ENCODE results near the gene NAALADL1.

DNA sequence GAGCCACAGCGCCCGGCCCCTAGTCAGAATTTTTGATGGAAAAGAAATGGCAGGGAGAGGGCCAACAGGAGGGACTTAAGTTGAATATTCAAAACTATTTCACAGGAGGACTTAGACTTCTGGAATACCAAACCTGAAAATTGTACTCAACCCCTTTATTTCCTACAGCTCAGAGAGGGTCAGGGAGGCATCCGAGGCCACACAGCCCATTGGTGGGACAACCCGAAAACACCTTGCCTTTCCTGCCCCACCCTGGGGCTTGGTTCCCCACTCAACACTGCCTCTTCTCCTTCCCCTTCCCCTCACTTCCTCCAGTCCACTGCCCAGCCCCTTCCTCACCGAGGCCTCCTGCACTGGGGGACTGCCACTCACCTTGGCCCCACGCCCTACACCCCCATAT is 1.4 kb downstream of the NAALADL1 start:
- TF ChIP-seq, protein P1, sequence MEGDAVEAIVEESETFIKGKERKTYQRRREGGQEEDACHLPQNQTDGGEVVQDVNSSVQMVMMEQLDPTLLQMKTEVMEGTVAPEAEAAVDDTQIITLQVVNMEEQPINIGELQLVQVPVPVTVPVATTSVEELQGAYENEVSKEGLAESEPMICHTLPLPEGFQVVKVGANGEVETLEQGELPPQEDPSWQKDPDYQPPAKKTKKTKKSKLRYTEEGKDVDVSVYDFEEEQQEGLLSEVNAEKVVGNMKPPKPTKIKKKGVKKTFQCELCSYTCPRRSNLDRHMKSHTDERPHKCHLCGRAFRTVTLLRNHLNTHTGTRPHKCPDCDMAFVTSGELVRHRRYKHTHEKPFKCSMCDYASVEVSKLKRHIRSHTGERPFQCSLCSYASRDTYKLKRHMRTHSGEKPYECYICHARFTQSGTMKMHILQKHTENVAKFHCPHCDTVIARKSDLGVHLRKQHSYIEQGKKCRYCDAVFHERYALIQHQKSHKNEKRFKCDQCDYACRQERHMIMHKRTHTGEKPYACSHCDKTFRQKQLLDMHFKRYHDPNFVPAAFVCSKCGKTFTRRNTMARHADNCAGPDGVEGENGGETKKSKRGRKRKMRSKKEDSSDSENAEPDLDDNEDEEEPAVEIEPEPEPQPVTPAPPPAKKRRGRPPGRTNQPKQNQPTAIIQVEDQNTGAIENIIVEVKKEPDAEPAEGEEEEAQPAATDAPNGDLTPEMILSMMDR (IDR thresholded peaks at IDR 0.05; ENCODE audit: low read depth, low read length): no peak
- TF ChIP-seq, protein P2, sequence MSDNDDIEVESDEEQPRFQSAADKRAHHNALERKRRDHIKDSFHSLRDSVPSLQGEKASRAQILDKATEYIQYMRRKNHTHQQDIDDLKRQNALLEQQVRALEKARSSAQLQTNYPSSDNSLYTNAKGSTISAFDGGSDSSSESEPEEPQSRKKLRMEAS (IDR thresholded peaks at IDR 0.05; ENCODE audit: low read depth, low read length): no peak

Data from NB4 (cell line).